ENCODE results near the gene KRT1.
"Not testable (repeated sequence)": the region's sequence is repeated elsewhere in the genome, so short reads cannot be mapped to it uniquely, and the experiment has no call there.

Gene KRT1

GRCh38 chr12:52714887-52715281, 34.7 kb upstream of the KRT1 start:
- Histone ChIP-seq H3K27ac (ENCODE audit: low read depth, low read length) (no peak overlapping the region), H3K27me3 (ENCODE audit: control insufficient read depth, insufficient read depth, low read length) (peaks cover 51% of the 10 kb centered on the region), H3K9ac (ENCODE audit: low read length) (no peak overlapping the region), H3K36me3 (ENCODE audit: control insufficient read depth, insufficient read depth, low read length) (no peaks in the 10 kb centered on the region), H3K4me3 (ENCODE audit: low read depth, low read length) (peak overlapping the region; percentile 56), H3K4me1 (ENCODE audit: control insufficient read depth, insufficient read depth, low read length) (peaks cover 4% of the 10 kb centered on the region; the same call in 1 of the 2 replicates), H3K9me3 (ENCODE audit: control insufficient read depth, insufficient read depth, low read depth, low read length) (no peaks in the 10 kb centered on the region)

GRCh38 chr12:52713960-52714886, 34.0 kb upstream of the KRT1 start:
- Histone ChIP-seq H3K27ac (ENCODE audit: low read depth, low read length) (no peak overlapping the region), H3K9me3 (ENCODE audit: control insufficient read depth, insufficient read depth, low read depth, low read length) (no peaks in the 10 kb centered on the region), H3K9ac (ENCODE audit: low read length) (no peak overlapping the region), H3K27me3 (ENCODE audit: control insufficient read depth, insufficient read depth, low read length) (peaks cover 56% of the 10 kb centered on the region), H3K4me1 (ENCODE audit: control insufficient read depth, insufficient read depth, low read length) (peaks cover 4% of the 10 kb centered on the region; the same call in 1 of the 2 replicates), H3K4me3 (ENCODE audit: low read depth, low read length) (peak overlapping the region; percentile 56), H3K36me3 (ENCODE audit: control insufficient read depth, insufficient read depth, low read length) (no peaks in the 10 kb centered on the region)

- not testable (repeated sequence) for H3K9me3 ChIP-seq (ENCODE audit: control insufficient read depth, insufficient read depth, low read depth, low read length); H3K4me3 ChIP-seq (ENCODE audit: low read depth, low read length); H3K27ac ChIP-seq (ENCODE audit: low read depth, low read length); H3K4me1 ChIP-seq (ENCODE audit: control insufficient read depth, insufficient read depth, low read length); H3K9ac ChIP-seq (ENCODE audit: low read length); H3K36me3 ChIP-seq (ENCODE audit: control insufficient read depth, insufficient read depth, low read length)
- peaks cover 55% of the 10 kb centered on the region for H3K27me3 ChIP-seq (ENCODE audit: control insufficient read depth, insufficient read depth, low read length)
Measured at GRCh38 chr12:52712122-52712521, 31.9 kb upstream of the KRT1 start.

GRCh38 chr12:52710730-52711129, 30.5 kb upstream of the KRT1 start:
- Histone ChIP-seq H3K9me3 (ENCODE audit: control insufficient read depth, insufficient read depth, low read depth, low read length) (no peaks in the 10 kb centered on the region), H3K4me3 (ENCODE audit: low read depth, low read length) (no peak overlapping the region), H3K27me3 (ENCODE audit: control insufficient read depth, insufficient read depth, low read length) (peaks cover 42% of the 10 kb centered on the region), H3K36me3 (ENCODE audit: control insufficient read depth, insufficient read depth, low read length) (no peaks in the 10 kb centered on the region), H3K9ac (ENCODE audit: low read length) (no peak overlapping the region), H3K4me1 (ENCODE audit: control insufficient read depth, insufficient read depth, low read length) (peaks cover 4% of the 10 kb centered on the region; the same call in 1 of the 2 replicates), H3K27ac (ENCODE audit: low read depth, low read length) (no peak overlapping the region)

- H3K4me3 ChIP-seq (ENCODE audit: low read depth, low read length), result no peak overlapping the region
- no peaks in the 10 kb centered on the region for H3K9me3 ChIP-seq (ENCODE audit: control insufficient read depth, insufficient read depth, low read depth, low read length)
- no peaks in the 10 kb centered on the region for H3K4me1 ChIP-seq (ENCODE audit: control insufficient read depth, insufficient read depth, low read length)
- H3K36me3 ChIP-seq (ENCODE audit: control insufficient read depth, insufficient read depth, low read length), result no peaks in the 10 kb centered on the region
- peaks cover 23% of the 10 kb centered on the region for H3K27me3 ChIP-seq (ENCODE audit: control insufficient read depth, insufficient read depth, low read length)
- no peak overlapping the region for H3K9ac ChIP-seq (ENCODE audit: low read length)
- no peak overlapping the region for H3K27ac ChIP-seq (ENCODE audit: low read depth, low read length)
Measured at GRCh38 chr12:52708010-52708409, 27.8 kb upstream of the KRT1 start.

GRCh38 chr12:52704464-52704863, 24.3 kb upstream of the KRT1 start:
- Histone ChIP-seq H3K9me3 (ENCODE audit: control insufficient read depth, insufficient read depth, low read depth, low read length) (no peaks in the 10 kb centered on the region), H3K9ac (ENCODE audit: low read length) (no peak overlapping the region), H3K4me1 (ENCODE audit: control insufficient read depth, insufficient read depth, low read length) (no peaks in the 10 kb centered on the region), H3K27me3 (ENCODE audit: control insufficient read depth, insufficient read depth, low read length) (peaks cover 16% of the 10 kb centered on the region; the same call in 1 of the 2 replicates), H3K27ac (ENCODE audit: low read depth, low read length) (no peak overlapping the region), H3K4me3 (ENCODE audit: low read depth, low read length) (no peak overlapping the region), H3K36me3 (ENCODE audit: control insufficient read depth, insufficient read depth, low read length) (no peaks in the 10 kb centered on the region)

GRCh38 chr12:52703878-52704277, 23.7 kb upstream of the KRT1 start:
- H3K27ac ChIP-seq (ENCODE audit: low read depth, low read length), result no peak overlapping the region
- H3K9ac ChIP-seq (ENCODE audit: low read length), result no peak overlapping the region
- H3K27me3 ChIP-seq (ENCODE audit: control insufficient read depth, insufficient read depth, low read length), result peaks cover 12% of the 10 kb centered on the region; the same call in 1 of the 2 replicates
- no peak overlapping the region for H3K4me3 ChIP-seq (ENCODE audit: low read depth, low read length)
- H3K9me3 ChIP-seq (ENCODE audit: control insufficient read depth, insufficient read depth, low read depth, low read length), result no peaks in the 10 kb centered on the region
- peaks cover 2% of the 10 kb centered on the region; the same call in 1 of the 2 replicates for H3K4me1 ChIP-seq (ENCODE audit: control insufficient read depth, insufficient read depth, low read length)
- no peaks in the 10 kb centered on the region for H3K36me3 ChIP-seq (ENCODE audit: control insufficient read depth, insufficient read depth, low read length)

- Histone ChIP-seq H3K4me3 (ENCODE audit: low read depth, low read length) (no peak within 1 kb of the TSS), H3K9me3 (ENCODE audit: control insufficient read depth, insufficient read depth, low read depth, low read length) (no peaks in the 10 kb centered on the region), H3K27ac (ENCODE audit: low read depth, low read length) (no peak within 1 kb of the TSS), H3K27me3 (ENCODE audit: control insufficient read depth, insufficient read depth, low read length) (peaks cover 12% of the 10 kb centered on the region; the same call in 1 of the 2 replicates), H3K9ac (ENCODE audit: low read length) (no peak within 1 kb of the TSS), H3K4me1 (ENCODE audit: control insufficient read depth, insufficient read depth, low read length) (peaks cover 5% of the 10 kb centered on the region; the same call in 1 of the 2 replicates), H3K36me3 (ENCODE audit: control insufficient read depth, insufficient read depth, low read length) (no peaks in the 10 kb centered on the region)
Measured at GRCh38 chr12:52703424-52703823, 23.2 kb upstream of the KRT1 start, which contains the start of gene KRT77. Gene KRT77, minus strand, starts transcription at chr12:52703524. Its CDS starts 90 bp downstream, at chr12:52703434.

- Histone ChIP-seq H3K4me3 (ENCODE audit: low read depth, low read length) (no peak overlapping the region), H3K27me3 (ENCODE audit: control insufficient read depth, insufficient read depth, low read length) (peaks cover 12% of the 10 kb centered on the region; the same call in 1 of the 2 replicates), H3K4me1 (ENCODE audit: control insufficient read depth, insufficient read depth, low read length) (peaks cover 9% of the 10 kb centered on the region; the same call in 1 of the 2 replicates), H3K9me3 (ENCODE audit: control insufficient read depth, insufficient read depth, low read depth, low read length) (no peaks in the 10 kb centered on the region), H3K9ac (ENCODE audit: low read length) (no peak overlapping the region), H3K27ac (ENCODE audit: low read depth, low read length) (no peak overlapping the region), H3K36me3 (ENCODE audit: control insufficient read depth, insufficient read depth, low read length) (no peaks in the 10 kb centered on the region)
Measured at GRCh38 chr12:52702338-52702737, 22.1 kb upstream of the KRT1 start.

GRCh38 chr12:52701281-52701680, 21.1 kb upstream of the KRT1 start:
- H3K36me3 ChIP-seq (ENCODE audit: control insufficient read depth, insufficient read depth, low read length), result no peaks in the 10 kb centered on the region
- no peak overlapping the region for H3K27ac ChIP-seq (ENCODE audit: low read depth, low read length)
- peaks cover 12% of the 10 kb centered on the region; the same call in 1 of the 2 replicates for H3K27me3 ChIP-seq (ENCODE audit: control insufficient read depth, insufficient read depth, low read length)
- no peak overlapping the region for H3K9ac ChIP-seq (ENCODE audit: low read length)
- no peak overlapping the region for H3K4me3 ChIP-seq (ENCODE audit: low read depth, low read length)
- peaks cover 9% of the 10 kb centered on the region; the same call in 1 of the 2 replicates for H3K4me1 ChIP-seq (ENCODE audit: control insufficient read depth, insufficient read depth, low read length)
- no peaks in the 10 kb centered on the region for H3K9me3 ChIP-seq (ENCODE audit: control insufficient read depth, insufficient read depth, low read depth, low read length)

- no peaks in the 10 kb centered on the region for H3K9me3 ChIP-seq (ENCODE audit: control insufficient read depth, insufficient read depth, low read depth, low read length)
- H3K36me3 ChIP-seq (ENCODE audit: control insufficient read depth, insufficient read depth, low read length), result no peaks in the 10 kb centered on the region
- H3K4me3 ChIP-seq (ENCODE audit: low read depth, low read length), result no peak overlapping the region
- H3K4me1 ChIP-seq (ENCODE audit: control insufficient read depth, insufficient read depth, low read length), result peaks cover 9% of the 10 kb centered on the region; the same call in 1 of the 2 replicates
- H3K27me3 ChIP-seq (ENCODE audit: control insufficient read depth, insufficient read depth, low read length), result peaks cover 13% of the 10 kb centered on the region; the same call in 1 of the 2 replicates
- H3K27ac ChIP-seq (ENCODE audit: low read depth, low read length), result no peak overlapping the region
- no peak overlapping the region for H3K9ac ChIP-seq (ENCODE audit: low read length)
Measured at GRCh38 chr12:52699960-52700359, 19.8 kb upstream of the KRT1 start.

Data from HUES6 (cell line).